Immature natural killer cell (primary cell): ENCODE results near the gene CALHM1. TPM values are rescaled to one million over a fixed set of nuclear protein-coding genes. Genes with fewer than 3 reads are reported as not detected.
A peak's percentile ranks its signal among the peaks of the same experiment; 100 is the strongest.

Source experiments
- DNase-seq, 3 donors: peaks; one replicate each; pipeline ENCODE4 v3.0.0; 2022; ENCODE audit warnings: mixed read lengths in 1 of 3
- H3K27ac Mint-ChIP-seq, 6 donors: one replicate each; pipeline ENCODE4 v1.8.0; 2020; ENCODE audit warnings: mixed read lengths in 6 of 6, mild to moderate bottlenecking in 5 of 6, inconsistent platforms in 4 of 6, moderate library complexity in 3 of 6
- H3K27me3 Mint-ChIP-seq, 3 donors: one replicate each; pipeline ENCODE4 v1.8.0; 2020 to 2021; ENCODE audit warnings: low read depth in 3 of 3, mild to moderate bottlenecking in 3 of 3, mixed read lengths in 3 of 3, moderate library complexity in 3 of 3, inconsistent platforms in 1 of 3
- H3K36me3 Mint-ChIP-seq, 3 donors: one replicate each; pipeline ENCODE4 v1.8.0; 2020; ENCODE audit warnings: mixed read lengths in 3 of 3, inconsistent platforms in 2 of 3, mild to moderate bottlenecking in 2 of 3
- H3K4me1 Mint-ChIP-seq, 2 donors: one replicate each; pipeline ENCODE4 v1.8.0; 2020; ENCODE audit warnings: inconsistent platforms in 2 of 2, mild to moderate bottlenecking in 2 of 2, mixed read lengths in 2 of 2, moderate library complexity in 1 of 2
- H3K4me3 Mint-ChIP-seq, 5 donors: one replicate each; pipeline ENCODE4 v1.8.0; 2020; ENCODE audit warnings: mild to moderate bottlenecking in 5 of 5, mixed read lengths in 5 of 5, inconsistent platforms in 3 of 5, moderate library complexity in 3 of 5
- H3K9me3 Mint-ChIP-seq, 6 donors: one replicate each; pipeline ENCODE4 v1.8.0; 2020; ENCODE audit warnings: mild to moderate bottlenecking in 6 of 6, mixed read lengths in 6 of 6, inconsistent platforms in 4 of 6, moderate library complexity in 3 of 6
- polyA plus RNA-seq, 3 donors: library from polyadenylated mRNA; unstranded; fragments of 300-500 nt; fragmentation: Illumina TruSeq; gene quantifications; one replicate each; pipeline ENCODE4 v1.2.3, GENCODE V29; 2021

The CALHM1 gene
- polyA plus RNA-seq, 3 donors from 2014 or later = 0.56 to 0.91 TPM; not detected in 1

DNA sequence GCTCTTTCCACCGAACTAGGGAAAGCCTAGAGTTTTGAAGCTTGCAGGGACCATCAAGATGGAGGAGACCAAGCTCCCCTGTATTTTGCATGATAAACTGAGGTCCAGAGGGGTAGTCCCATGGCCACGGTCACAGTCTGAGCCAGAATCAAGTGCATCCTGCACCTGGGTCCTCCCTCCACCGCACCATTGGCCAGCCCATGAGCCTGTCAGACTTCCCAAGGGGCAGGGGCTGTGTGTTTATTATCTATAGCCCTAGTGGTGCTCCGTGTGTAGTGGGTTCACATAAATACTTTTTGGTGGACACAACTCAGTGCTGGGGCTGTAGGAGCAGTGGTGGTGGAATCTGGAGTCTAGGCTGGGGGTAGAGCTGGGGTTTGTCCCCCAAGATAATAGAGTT, 16.7 kb upstream of the CALHM1 start:
- Mint-ChIP-seq H3K9me3 (no peaks in the 10 kb centered on the region), H3K36me3 (no peaks in the 10 kb centered on the region), H3K27me3 (peaks cover 0 to 3% (median 1%) of the 10 kb centered on the region in 3 donors), H3K4me1 (peaks cover 29 to 36% of the 10 kb centered on the region in 2 donors), H3K4me3 (no peak overlapping the region), H3K27ac (peak overlapping the region in 3 of 6 donors; percentile 57 to 66 (median 58))
- DNase-seq = no peak

- Mint-ChIP-seq H3K4me3 (peak overlapping the region in 3 of 5 donors; percentile 19 to 44 (median 42)), H3K27me3 (peaks cover 3% of the 10 kb centered on the region in 3 donors), H3K27ac (peak overlapping the region in 5 of 6 donors; percentile 5 to 82 (median 74)), H3K4me1 (peaks cover 42 to 50% of the 10 kb centered on the region in 2 donors), H3K36me3 (no peaks in the 10 kb centered on the region), H3K9me3 (no peaks in the 10 kb centered on the region)
- DNase-seq = no peak
These were observed 15.4 kb upstream of the CALHM1 start for GRCh38 chr10:103474077-103474476.

GRCh38 chr10:103473261-103473671, 14.6 kb upstream of the CALHM1 start:
- H3K27ac Mint-ChIP-seq = peak overlapping the region in 4 of 6 donors; percentile 45 to 82 (median 63)

DNA sequence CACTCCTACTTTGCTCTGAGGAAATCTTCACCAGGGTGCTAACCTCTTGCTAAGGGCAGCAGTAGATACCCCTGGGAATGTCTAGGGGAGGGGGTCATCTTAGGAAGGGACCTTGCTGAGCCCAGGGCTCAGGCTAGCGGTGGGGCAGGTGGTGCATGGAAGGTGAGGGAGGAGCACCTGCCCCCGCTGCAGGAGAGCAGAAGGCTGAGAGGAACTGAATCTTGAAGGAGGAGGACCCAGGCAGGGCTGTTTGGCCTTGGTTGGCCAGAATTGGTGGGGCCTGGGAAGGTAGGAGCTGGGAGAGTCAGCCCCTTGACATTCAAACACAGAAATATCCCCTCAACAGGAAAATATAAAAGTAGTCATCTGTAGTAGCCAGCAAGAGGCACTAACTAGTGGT, 13.3 kb upstream of the CALHM1 start:
- Mint-ChIP-seq H3K4me3 (peak overlapping the region; percentile 66 to 89 (median 77)), H3K4me1 (peaks cover 48 to 61% of the 10 kb centered on the region in 2 donors), H3K36me3 (no peaks in the 10 kb centered on the region), H3K27ac (peak overlapping the region; percentile 86 to 98 (median 96)), H3K27me3 (peaks cover 3 to 5% (median 3%) of the 10 kb centered on the region in 3 donors), H3K9me3 (no peaks in the 10 kb centered on the region)
- DNase-seq = no peak

More at GRCh38 chr10:103473261-103473671, 14.6 kb upstream of the CALHM1 start:
- H3K27me3 Mint-ChIP-seq = peaks cover 3% of the 10 kb centered on the region in 3 donors
- no peaks in the 10 kb centered on the region for H3K9me3 Mint-ChIP-seq
- DNase-seq = no peak
- H3K4me3 Mint-ChIP-seq = peak overlapping the region in 1 of 5 donors; percentile 14
- H3K36me3 Mint-ChIP-seq = no peaks in the 10 kb centered on the region
- H3K4me1 Mint-ChIP-seq = peaks cover 43 to 51% of the 10 kb centered on the region in 2 donors

- peaks cover 53 to 61% of the 10 kb centered on the region in 2 donors for H3K4me1 Mint-ChIP-seq
- H3K36me3 Mint-ChIP-seq = no peaks in the 10 kb centered on the region
These were observed 12.3 kb upstream of the CALHM1 start for GRCh38 chr10:103470761-103471653.

DNA sequence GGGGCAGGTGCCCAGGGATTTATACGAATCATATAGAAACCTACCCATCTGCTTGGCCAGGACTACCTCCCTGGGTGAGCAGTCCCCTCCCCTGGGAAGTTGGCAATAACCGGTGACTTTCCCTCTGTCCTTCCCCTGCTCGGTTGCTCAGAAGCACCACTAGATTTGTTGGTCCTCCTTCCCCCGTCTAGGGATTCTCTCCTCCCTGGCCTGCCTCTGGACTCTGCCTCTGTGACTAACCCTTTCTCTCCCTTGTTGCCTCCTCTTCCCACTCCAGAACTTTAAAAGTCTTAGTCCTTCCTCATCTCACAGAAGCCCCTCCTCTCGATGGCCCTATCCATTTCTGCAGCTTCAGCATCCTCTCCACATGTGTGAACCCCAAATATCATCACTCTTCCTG, 10.5 kb upstream of the CALHM1 start:
- peaks cover 3 to 5% (median 3%) of the 10 kb centered on the region in 3 donors for H3K27me3 Mint-ChIP-seq
- H3K27ac Mint-ChIP-seq = peak overlapping the region; percentile 4 to 97 (median 84)
- H3K36me3 Mint-ChIP-seq = no peaks in the 10 kb centered on the region
- H3K9me3 Mint-ChIP-seq = no peaks in the 10 kb centered on the region
- peaks cover 53 to 59% of the 10 kb centered on the region in 2 donors for H3K4me1 Mint-ChIP-seq
- DNase-seq = no peak
- peak overlapping the region in 1 of 5 donors; percentile 15 for H3K4me3 Mint-ChIP-seq

More at GRCh38 chr10:103470761-103471653, 12.3 kb upstream of the CALHM1 start:
- H3K27me3 Mint-ChIP-seq = peaks cover 3 to 5% (median 3%) of the 10 kb centered on the region in 3 donors
- H3K27ac Mint-ChIP-seq = peak overlapping the region; percentile 86 to 98 (median 96)
- peak overlapping the region; percentile 66 to 89 (median 77) for H3K4me3 Mint-ChIP-seq
- H3K9me3 Mint-ChIP-seq = no peaks in the 10 kb centered on the region
- peak; percentile 75 to 84 (median 81) for DNase-seq

DNA sequence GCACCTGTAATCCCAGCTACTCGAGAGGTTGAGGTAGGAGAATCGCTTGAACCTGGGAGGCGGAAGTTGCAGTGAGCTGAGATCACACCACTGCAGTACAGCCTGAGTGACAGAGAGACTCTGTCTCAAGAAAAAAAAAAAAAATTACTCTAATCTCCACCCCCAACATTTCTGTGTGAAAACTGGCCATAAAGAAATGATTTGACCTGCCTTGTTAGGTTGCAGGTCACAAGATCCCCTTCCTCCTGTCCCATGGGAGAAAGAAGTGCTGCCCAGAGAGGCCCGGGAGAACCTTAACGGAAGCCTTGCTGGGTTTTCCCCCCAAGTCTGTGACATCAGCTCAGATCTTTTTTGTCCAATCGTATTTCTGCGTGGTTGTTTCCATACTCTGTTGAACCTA, 8.7 kb upstream of the CALHM1 start:
- no peaks in the 10 kb centered on the region for H3K9me3 Mint-ChIP-seq
- peaks cover 3 to 5% (median 3%) of the 10 kb centered on the region in 3 donors for H3K27me3 Mint-ChIP-seq
- peak overlapping the region in 4 of 6 donors; percentile 34 to 85 (median 58) for H3K27ac Mint-ChIP-seq
- H3K36me3 Mint-ChIP-seq = no peaks in the 10 kb centered on the region
- no peak for DNase-seq
- no peak overlapping the region for H3K4me3 Mint-ChIP-seq
- peaks cover 45% of the 10 kb centered on the region in 2 donors for H3K4me1 Mint-ChIP-seq

DNA sequence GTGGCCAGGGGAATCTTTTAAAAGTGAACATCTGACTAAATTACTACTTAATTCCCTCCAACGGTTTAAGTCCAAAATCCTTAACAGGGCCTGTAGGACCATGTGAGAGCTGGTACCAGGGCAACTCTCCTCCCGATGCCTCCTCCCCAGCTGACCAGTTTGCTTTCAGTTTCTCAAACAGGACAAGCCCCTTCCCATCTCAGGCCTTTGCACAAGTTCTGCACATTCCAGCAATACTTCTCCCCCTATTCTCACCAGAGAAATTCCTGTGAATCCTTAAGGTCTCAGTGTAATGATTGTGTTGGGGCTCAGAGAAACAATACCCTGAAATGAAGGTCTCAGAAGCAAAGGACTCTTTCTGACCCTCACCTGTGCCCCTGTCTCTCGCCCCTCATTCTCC, 8.0 kb upstream of the CALHM1 start:
- Mint-ChIP-seq H3K4me1 (peaks cover 38% of the 10 kb centered on the region in 2 donors), H3K9me3 (no peaks in the 10 kb centered on the region), H3K36me3 (no peaks in the 10 kb centered on the region), H3K4me3 (no peak overlapping the region), H3K27me3 (peaks cover 3 to 5% (median 3%) of the 10 kb centered on the region in 3 donors), H3K27ac (peak overlapping the region in 4 of 6 donors; percentile 39 to 85 (median 48))
- no peak for DNase-seq

- Mint-ChIP-seq H3K9me3 (no peaks in the 10 kb centered on the region), H3K4me1 (peaks cover 26 to 28% of the 10 kb centered on the region in 2 donors), H3K27me3 (peaks cover 1 to 3% (median 2%) of the 10 kb centered on the region in 3 donors), H3K4me3 (no peak overlapping the region), H3K27ac (no peak overlapping the region), H3K36me3 (no peaks in the 10 kb centered on the region)
- DNase-seq = no peak
These were observed 6.9 kb upstream of the CALHM1 start for GRCh38 chr10:103465411-103466179.

DNA sequence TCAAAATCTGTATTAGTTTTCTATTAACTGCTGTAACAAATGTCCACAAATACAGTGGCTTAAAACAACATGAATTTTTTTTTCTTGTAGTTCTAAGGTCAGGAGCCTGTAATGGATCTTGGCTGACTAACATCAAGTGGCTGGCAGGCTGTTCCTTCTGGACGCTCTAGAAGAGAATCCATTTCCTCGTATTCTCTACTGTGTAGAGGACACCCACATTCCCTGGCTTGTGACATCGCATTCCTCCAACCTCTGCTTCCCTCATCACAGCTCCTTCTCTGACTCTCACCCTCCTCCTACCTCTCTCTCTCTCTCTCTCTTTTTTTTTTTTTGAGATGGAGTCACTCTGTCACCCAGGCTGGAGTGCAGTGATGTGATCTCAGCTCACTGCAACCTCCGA, 4.8 kb upstream of the CALHM1 start:
- Mint-ChIP-seq H3K27me3 (peaks cover 0 to 2% (median 0%) of the 10 kb centered on the region in 3 donors), H3K4me1 (peaks cover 28 to 32% of the 10 kb centered on the region in 2 donors), H3K36me3 (no peaks in the 10 kb centered on the region), H3K9me3 (no peaks in the 10 kb centered on the region), H3K4me3 (no peak overlapping the region), H3K27ac (peak overlapping the region in 1 of 6 donors; percentile 85)
- DNase-seq = no peak

- Mint-ChIP-seq H3K36me3 (no peaks in the 10 kb centered on the region), H3K27me3 (peaks cover 0 to 2% (median 0%) of the 10 kb centered on the region in 3 donors), H3K4me3 (peak overlapping the region; percentile 74 to 80 (median 78)), H3K4me1 (peaks cover 22 to 26% of the 10 kb centered on the region in 2 donors), H3K9me3 (no peaks in the 10 kb centered on the region), H3K27ac (peak overlapping the region; percentile 76 to 92 (median 84))
- DNase-seq = no peak
These were observed 915 bp upstream of the CALHM1 start for GRCh38 chr10:103459615-103460014.

DNA sequence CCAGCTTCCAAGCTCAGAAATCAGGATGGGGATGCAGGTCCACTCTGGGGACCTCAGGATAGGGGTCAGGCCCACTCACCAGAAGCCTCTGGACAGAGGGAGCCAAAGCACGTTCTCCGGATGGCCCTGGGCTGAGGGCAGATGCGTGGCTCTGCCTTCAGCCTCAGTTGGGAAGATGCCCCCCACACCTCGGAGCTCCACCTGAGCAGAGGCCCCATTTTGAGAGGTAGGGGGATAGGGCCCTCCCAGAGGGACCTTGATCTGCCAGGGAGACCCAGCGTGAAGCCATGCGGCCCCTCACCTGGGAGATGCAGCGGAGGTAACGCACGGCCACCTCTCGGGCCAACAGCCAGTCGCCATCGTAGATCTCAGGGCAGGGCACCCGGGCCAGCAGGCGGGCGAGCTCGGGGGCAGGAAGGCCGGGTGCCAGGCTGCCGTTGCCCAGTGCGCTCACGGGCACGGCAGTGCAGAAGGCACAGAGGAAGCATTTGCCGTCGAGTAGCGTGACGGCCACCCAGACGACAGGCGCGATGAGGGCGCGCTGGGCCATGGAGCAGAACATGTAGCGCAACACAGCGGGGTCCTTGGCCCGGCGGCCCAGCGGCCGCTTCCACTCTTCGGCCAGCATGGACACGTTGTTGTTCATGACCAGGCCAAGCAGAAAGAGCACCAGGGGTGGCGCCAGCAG, 660 bp downstream of the CALHM1 start:
- Mint-ChIP-seq H3K4me1 (peaks cover 30 to 36% of the 10 kb centered on the region in 2 donors), H3K9me3 (no peaks in the 10 kb centered on the region), H3K27me3 (peaks cover 0 to 2% (median 0%) of the 10 kb centered on the region in 3 donors), H3K27ac (peak overlapping the region in 2 of 6 donors; percentile 5 to 67), H3K4me3 (peak overlapping the region in 2 of 5 donors; percentile 35 to 60), H3K36me3 (no peaks in the 10 kb centered on the region)
- DNase-seq = no peak

DNA sequence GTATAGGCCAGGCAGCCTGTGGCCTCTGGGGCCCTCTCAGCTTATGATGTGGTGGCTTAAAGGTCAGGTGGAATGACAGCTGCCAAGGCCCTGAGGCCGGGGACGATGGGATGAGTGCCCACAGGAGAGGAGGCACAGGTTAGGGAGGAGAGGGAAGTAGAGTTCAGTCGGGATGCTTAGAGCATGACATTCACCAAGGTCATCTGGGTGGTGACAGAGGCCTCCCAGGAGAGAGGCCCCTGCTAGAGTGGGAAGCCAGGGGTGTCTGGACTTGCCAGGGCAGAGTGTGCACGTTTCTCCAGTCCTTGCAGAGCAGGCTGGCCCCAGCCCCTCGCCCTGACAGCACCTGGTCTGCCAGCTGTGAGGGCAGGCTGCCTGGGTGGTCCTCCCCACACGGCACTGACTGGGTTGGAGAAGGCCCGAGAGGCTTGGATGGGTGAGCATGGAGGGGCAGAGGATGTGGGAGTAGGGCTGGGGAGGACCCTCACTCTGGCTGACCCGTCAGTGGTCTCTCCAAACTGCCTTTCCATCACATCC, 1.5 kb downstream of the CALHM1 start:
- H3K4me3 Mint-ChIP-seq = peak overlapping the region in 2 of 5 donors; percentile 30 to 50
- H3K9me3 Mint-ChIP-seq = no peaks in the 10 kb centered on the region
- H3K27me3 Mint-ChIP-seq = peaks cover 0 to 2% (median 0%) of the 10 kb centered on the region in 3 donors
- peak overlapping the region in 5 of 6 donors; percentile 27 to 86 (median 74) for H3K27ac Mint-ChIP-seq
- H3K36me3 Mint-ChIP-seq = no peaks in the 10 kb centered on the region
- DNase-seq = no peak
- peaks cover 35 to 42% of the 10 kb centered on the region in 2 donors for H3K4me1 Mint-ChIP-seq
